HEK293 (cell line): ENCODE measurements around the gene RAPGEFL1.

Experiments
- CTCF ChIA-PET: fragments of 350-600 bp; formaldehyde crosslinking; extraction: SDS; loops from one replicate; lab custom pipeline; 2021; ENCODE audit warnings: antibody characterized with exemption; lab: Yijun Ruan, JAX
- POLR2A ChIA-PET: fragments of 300-600 bp; formaldehyde crosslinking; extraction: SDS; loops from one replicate; lab custom pipeline; 2020; ENCODE audit warnings: antibody characterized with exemption, inconsistent platforms; lab: Yijun Ruan, JAX
- H3K27ac ChIP-seq: fragments of 200-500 bp; sonication (Bioruptor generic); 2 replicates; pipeline ENCODE4 v1.5.1; 2014; ENCODE audit warnings: low read depth, low read length, control low read depth, inconsistent platforms; ENCODE audit errors: extremely low read depth
- H3K36me3 ChIP-seq, 2 experiments: fragments of 200-500 bp in 1 of 2; sonication (Bioruptor generic) in 1 of 2; 1 replicate in 1 of 2; 2 replicates in 1 of 2; pipeline ENCODE4 v1.5.1; 2014 to 2017; ENCODE audit warnings: inconsistent platforms in 2 of 2, low read length in 2 of 2; ENCODE audit not compliant: control insufficient read depth in 2 of 2, insufficient read depth in 1 of 2
- H3K4me1 ChIP-seq: fragments of 200-500 bp; sonication (Bioruptor generic); 2 replicates; pipeline ENCODE4 v1.5.1; 2014; ENCODE audit warnings: mild to moderate bottlenecking, low read length, inconsistent platforms; ENCODE audit not compliant: control insufficient read depth, insufficient read depth
- H3K4me3 ChIP-seq: 2 replicates; pipeline ENCODE4 v1.5.1; 2011; ENCODE audit warnings: low read depth, mild to moderate bottlenecking, control low read depth, low read length, moderate library complexity
- H3K9me3 ChIP-seq: fragments of 200-500 bp; sonication (Bioruptor generic); 2 replicates; pipeline ENCODE4 v1.5.1; 2014; ENCODE audit warnings: low read depth, low read length, inconsistent platforms; ENCODE audit not compliant: control insufficient read depth, insufficient read depth
- GLIS1 ChIP-seq: fragments of 450-650 bp; formaldehyde crosslinking; IDR thresholded peaks from 2 replicates; pipeline ENCODE4 v1.5.1; 2016; ENCODE audit warnings: missing biosample characterization, missing genetic modification characterization
- KLF7 ChIP-seq: fragments of 450-650 bp; formaldehyde crosslinking; IDR thresholded peaks from 2 replicates; pipeline ENCODE4 v1.5.1; 2016; ENCODE audit warnings: missing biosample characterization, missing genetic modification characterization, borderline replicate concordance
- SCRT2 ChIP-seq: fragments of 450-650 bp; formaldehyde crosslinking; IDR thresholded peaks from 2 replicates; pipeline ENCODE4 v1.5.1; 2016; ENCODE audit warnings: missing biosample characterization, missing genetic modification characterization
- SP3 ChIP-seq: fragments of 450-650 bp; formaldehyde crosslinking; IDR thresholded peaks from 2 replicates; pipeline ENCODE4 v1.5.1; 2016; ENCODE audit warnings: missing biosample characterization, missing genetic modification characterization
- SP7 ChIP-seq: fragments of 450-650 bp; formaldehyde crosslinking; IDR thresholded peaks from 2 replicates; pipeline ENCODE4 v1.5.1; 2016; ENCODE audit warnings: missing biosample characterization, missing genetic modification characterization
- WT1 ChIP-seq: fragments of 450-650 bp; formaldehyde crosslinking; IDR thresholded peaks from 2 replicates; pipeline ENCODE4 v1.5.1; 2016; ENCODE audit warnings: missing biosample characterization, missing genetic modification characterization
- YY1 ChIP-seq: fragments of 450-650 bp; formaldehyde crosslinking; IDR thresholded peaks from 2 replicates; pipeline ENCODE4 v1.5.1; 2018; ENCODE audit warnings: missing biosample characterization, missing genetic modification characterization
- ZBTB21 ChIP-seq: fragments of 450-650 bp; formaldehyde crosslinking; IDR thresholded peaks from 2 replicates; pipeline ENCODE4 v1.5.1; 2017; ENCODE audit warnings: missing biosample characterization, missing genetic modification characterization
- ZBTB7A ChIP-seq: fragments of 450-650 bp; formaldehyde crosslinking; IDR thresholded peaks from 2 replicates; pipeline ENCODE4 v1.5.1; 2016; ENCODE audit warnings: low read depth, missing biosample characterization, missing genetic modification characterization
- ZNF354C ChIP-seq: fragments of 450-650 bp; formaldehyde crosslinking; IDR thresholded peaks from 2 replicates; pipeline ENCODE4 v1.5.1; 2016; ENCODE audit warnings: missing biosample characterization, missing genetic modification characterization, low read depth, borderline replicate concordance
- ZNF394 ChIP-seq: fragments of 450-650 bp; formaldehyde crosslinking; IDR thresholded peaks from 2 replicates; pipeline ENCODE4 v1.5.1; 2016; ENCODE audit warnings: missing biosample characterization, missing genetic modification characterization, mild to moderate bottlenecking, moderate library complexity, borderline replicate concordance
- ZNF555 ChIP-seq: fragments of 450-650 bp; formaldehyde crosslinking; conservative IDR thresholded peaks from 2 replicates; pipeline ENCODE4 v1.5.1; 2017; ENCODE audit warnings: missing biosample characterization, mild to moderate bottlenecking, missing genetic modification characterization, inconsistent platforms
- ZNF596 ChIP-seq: fragments of 450-650 bp; IDR thresholded peaks from 2 replicates; pipeline ENCODE4 v1.5.0; 2018; ENCODE audit warnings: missing biosample characterization, mild to moderate bottlenecking, missing genetic modification characterization, moderate library complexity
- ZNF654 ChIP-seq: fragments of 450-650 bp; formaldehyde crosslinking; IDR thresholded peaks from 2 replicates; pipeline ENCODE4 v1.5.1; 2016; ENCODE audit warnings: low read depth, missing biosample characterization, missing genetic modification characterization
- ZNF785 ChIP-seq: fragments of 450-650 bp; formaldehyde crosslinking; IDR thresholded peaks from 2 replicates; pipeline ENCODE4 v1.5.1; 2016; ENCODE audit warnings: missing biosample characterization, missing genetic modification characterization
- ZNF837 ChIP-seq: fragments of 450-650 bp; formaldehyde crosslinking; IDR thresholded peaks from 2 replicates; pipeline ENCODE4 v1.5.1; 2016; ENCODE audit warnings: missing biosample characterization, missing genetic modification characterization
- TF ChIP-seq, protein P1 (sequence below): fragments of 450-650 bp; formaldehyde crosslinking; conservative IDR thresholded peaks from 2 replicates; pipeline ENCODE4 v1.5.1; 2016; ENCODE audit warnings: low read depth, missing biosample characterization, missing genetic modification characterization
- TF ChIP-seq, protein P2 (sequence below): fragments of 450-650 bp; formaldehyde crosslinking; IDR thresholded peaks from 2 replicates; pipeline ENCODE4 v1.5.1; 2016; ENCODE audit warnings: missing biosample characterization, missing genetic modification characterization
- TF ChIP-seq, protein P3 (sequence below): fragments of 450-650 bp; formaldehyde crosslinking; IDR thresholded peaks from 2 replicates; pipeline ENCODE4 v1.5.1; 2016; ENCODE audit warnings: missing biosample characterization, missing genetic modification characterization

The RAPGEFL1 gene

DNA sequence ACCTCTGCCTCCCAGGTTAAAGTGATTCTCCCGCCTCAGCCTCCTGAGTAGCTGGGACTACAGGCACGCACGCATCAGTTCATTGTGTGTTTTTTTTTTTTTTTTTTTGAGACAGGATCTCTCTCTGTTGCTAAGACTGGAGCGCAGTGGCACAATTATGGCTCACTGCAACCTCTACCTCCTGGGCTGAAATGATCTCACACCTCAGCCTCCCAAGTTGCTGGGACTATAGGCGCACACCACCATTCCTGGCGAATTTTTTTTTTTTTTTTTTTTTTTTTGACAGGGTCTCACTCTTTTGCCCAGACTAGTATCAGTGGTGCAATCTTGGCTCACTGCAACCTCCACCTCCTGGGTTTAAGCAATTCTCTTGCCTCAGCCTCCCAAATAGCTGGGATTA lies 17.8 kb upstream of the RAPGEFL1 start:
- TF ChIP-seq SP3 (tag by site-specific recombination) (no peak), WT1 (tag by site-specific recombination) (no peak), ZNF394 (tag by site-specific recombination) (no peak), KLF7 (tag by site-specific recombination) (no peak), ZNF596 (no peak), SP7 (tag by site-specific recombination) (no peak), ZBTB7A (no peak), ZNF837 (tag by site-specific recombination) (no peak), ZNF354C (tag by site-specific recombination) (no peak), ZNF785 (no peak), ZBTB21 (tag by site-specific recombination) (no peak), GLIS1 (tag by site-specific recombination) (peak; percentile 90)
- TF ChIP-seq, protein P1, sequence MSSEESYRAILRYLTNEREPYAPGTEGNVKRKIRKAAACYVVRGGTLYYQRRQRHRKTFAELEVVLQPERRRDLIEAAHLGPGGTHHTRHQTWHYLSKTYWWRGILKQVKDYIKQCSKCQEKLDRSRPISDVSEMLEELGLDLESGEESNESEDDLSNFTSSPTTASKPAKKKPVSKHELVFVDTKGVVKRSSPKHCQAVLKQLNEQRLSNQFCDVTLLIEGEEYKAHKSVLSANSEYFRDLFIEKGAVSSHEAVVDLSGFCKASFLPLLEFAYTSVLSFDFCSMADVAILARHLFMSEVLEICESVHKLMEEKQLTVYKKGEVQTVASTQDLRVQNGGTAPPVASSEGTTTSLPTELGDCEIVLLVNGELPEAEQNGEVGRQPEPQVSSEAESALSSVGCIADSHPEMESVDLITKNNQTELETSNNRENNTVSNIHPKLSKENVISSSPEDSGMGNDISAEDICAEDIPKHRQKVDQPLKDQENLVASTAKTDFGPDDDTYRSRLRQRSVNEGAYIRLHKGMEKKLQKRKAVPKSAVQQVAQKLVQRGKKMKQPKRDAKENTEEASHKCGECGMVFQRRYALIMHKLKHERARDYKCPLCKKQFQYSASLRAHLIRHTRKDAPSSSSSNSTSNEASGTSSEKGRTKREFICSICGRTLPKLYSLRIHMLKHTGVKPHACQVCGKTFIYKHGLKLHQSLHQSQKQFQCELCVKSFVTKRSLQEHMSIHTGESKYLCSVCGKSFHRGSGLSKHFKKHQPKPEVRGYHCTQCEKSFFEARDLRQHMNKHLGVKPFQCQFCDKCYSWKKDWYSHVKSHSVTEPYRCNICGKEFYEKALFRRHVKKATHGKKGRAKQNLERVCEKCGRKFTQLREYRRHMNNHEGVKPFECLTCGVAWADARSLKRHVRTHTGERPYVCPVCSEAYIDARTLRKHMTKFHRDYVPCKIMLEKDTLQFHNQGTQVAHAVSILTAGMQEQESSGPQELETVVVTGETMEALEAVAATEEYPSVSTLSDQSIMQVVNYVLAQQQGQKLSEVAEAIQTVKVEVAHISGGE: no peak
- TF ChIP-seq, protein P2, sequence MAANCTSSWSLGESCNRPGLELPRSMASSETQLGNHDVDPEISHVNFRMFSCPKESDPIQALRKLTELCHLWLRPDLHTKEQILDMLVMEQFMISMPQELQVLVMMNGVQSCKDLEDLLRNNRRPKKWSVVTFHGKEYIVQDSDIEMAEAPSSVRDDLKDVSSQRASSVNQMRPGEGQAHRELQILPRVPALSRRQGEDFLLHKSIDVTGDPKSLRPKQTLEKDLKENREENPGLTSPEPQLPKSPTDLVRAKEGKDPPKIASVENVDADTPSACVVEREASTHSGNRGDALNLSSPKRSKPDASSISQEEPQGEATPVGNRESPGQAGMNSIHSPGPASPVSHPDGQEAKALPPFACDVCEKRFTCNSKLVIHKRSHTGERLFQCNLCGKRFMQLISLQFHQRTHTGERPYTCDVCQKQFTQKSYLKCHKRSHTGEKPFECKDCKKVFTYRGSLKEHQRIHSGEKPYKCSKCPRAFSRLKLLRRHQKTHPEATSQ (tag by site-specific recombination): no peak
- TF ChIP-seq, protein P3, sequence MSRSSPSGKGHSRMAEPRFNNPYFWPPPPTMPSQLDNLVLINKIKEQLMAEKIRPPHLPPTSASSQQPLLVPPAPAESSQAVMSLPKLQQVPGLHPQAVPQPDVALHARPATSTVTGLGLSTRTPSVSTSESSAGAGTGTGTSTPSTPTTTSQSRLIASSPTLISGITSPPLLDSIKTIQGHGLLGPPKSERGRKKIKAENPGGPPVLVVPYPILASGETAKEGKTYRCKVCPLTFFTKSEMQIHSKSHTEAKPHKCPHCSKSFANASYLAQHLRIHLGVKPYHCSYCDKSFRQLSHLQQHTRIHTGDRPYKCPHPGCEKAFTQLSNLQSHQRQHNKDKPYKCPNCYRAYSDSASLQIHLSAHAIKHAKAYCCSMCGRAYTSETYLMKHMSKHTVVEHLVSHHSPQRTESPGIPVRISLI (tag by site-specific recombination): peak; percentile 84
- POLR2A ChIA-PET: interaction anchor here (0.6 kb wide), 1 partner anchor 52 kb away, joined by 3 read pairs; no protein-coding TSS in a partner anchor
- H3K36me3 ChIP-seq: peaks cover 69 to 74% of the 10 kb centered on the region in 2 experiments
- CTCF ChIA-PET: interaction anchor here (1.0 to 6.0 kb wide), 4 partner anchors 9 to 132 kb away, joined by 3 to 61 read pairs (median 5); no protein-coding TSS in a partner anchor
- no peaks in the 10 kb centered on the region for H3K4me1 ChIP-seq
- no peaks in the 10 kb centered on the region for H3K9me3 ChIP-seq
- H3K27ac ChIP-seq: no peak overlapping the region
- H3K4me3 ChIP-seq: no peak overlapping the region

DNA sequence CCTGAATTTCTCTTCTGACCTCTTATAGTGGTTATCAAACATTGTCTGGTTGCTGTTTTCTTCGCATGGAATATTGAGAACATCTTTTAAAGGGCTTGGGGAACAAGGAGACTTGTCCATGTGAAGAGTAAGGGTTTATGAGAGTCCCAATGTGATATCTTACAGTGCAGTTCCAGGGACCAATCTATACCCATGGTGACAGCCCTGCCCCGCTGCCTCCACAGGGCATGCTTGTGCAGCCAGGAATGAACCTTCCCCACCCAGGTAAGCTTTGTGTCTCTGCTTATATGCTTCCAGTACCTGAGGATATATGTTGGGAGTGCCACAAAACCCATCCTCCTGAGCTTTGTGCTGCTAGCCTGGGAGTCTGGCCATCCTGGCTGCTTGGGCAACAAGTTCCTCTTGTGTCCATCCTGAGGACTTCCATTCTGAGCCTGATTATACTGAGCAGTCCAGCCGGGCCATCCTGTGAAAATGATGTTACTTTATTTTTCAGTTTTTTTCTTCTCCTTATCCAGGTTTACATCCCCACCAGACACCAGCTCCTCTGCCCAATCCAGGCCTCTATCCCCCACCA lies 9.5 kb upstream of the RAPGEFL1 start:
- H3K4me1 ChIP-seq: no peaks in the 10 kb centered on the region
- H3K27ac ChIP-seq: peak overlapping the region; percentile 37
- peaks cover 90 to 94% of the 10 kb centered on the region in 2 experiments for H3K36me3 ChIP-seq
- POLR2A ChIA-PET: interaction anchor here (0.6 to 2.3 kb wide), 8 partner anchors 16 to 104 kb away, joined by 3 to 32 read pairs (median 4); partner anchors contain the start of genes CASC3 and MSL1
- CTCF ChIA-PET: interaction anchor here (0.6 to 8.1 kb wide), 29 partner anchors 9 to 154 kb away, joined by 3 to 182 read pairs (median 7); partner anchors contain the start of genes CSF3 and MSL1
- TF ChIP-seq YY1 (tag by site-specific recombination) (no peak), SCRT2 (tag by site-specific recombination) (peak; percentile 28; the same call in 1 of the 2 replicates), ZNF654 (tag by site-specific recombination) (no peak), ZNF555 (tag by site-specific recombination) (no peak), SP3 (tag by site-specific recombination) (no peak)
- TF ChIP-seq, all 188 proteins: peak for 1
- Histone ChIP-seq H3K9me3 (no peaks in the 10 kb centered on the region), H3K4me3 (no peak overlapping the region)
